ENCODE data around the gene KRT4.

The KRT4 gene

GRCh38 chr12:52845946-52846345, 32.0 kb upstream of the KRT4 start:
- TF ChIP-seq CTCF (IDR thresholded peaks at IDR 0.05; ENCODE audit: low read depth, low read length, poor library complexity, severe bottlenecking) (no peak), EZH2phosphoT487 (IDR thresholded peaks at IDR 0.05; ENCODE audit: borderline replicate concordance, low read length) (no peak)
- Histone ChIP-seq H3K4me3 (ENCODE audit: low read length) (no peak overlapping the region), H3K4me1 (ENCODE audit: control insufficient read depth, low read length) (peaks cover 10% of the 10 kb centered on the region), H4K20me1 (ENCODE audit: control insufficient read depth, insufficient read depth, low read depth, low read length) (no peaks in the 10 kb centered on the region), H3K79me2 (ENCODE audit: control insufficient read depth, low read length) (no peaks in the 10 kb centered on the region), H3K36me3 (ENCODE audit: control insufficient read depth, low read length) (no peaks in the 10 kb centered on the region), H3K9me2 (replicated peaks; ENCODE audit: control insufficient read depth, low read length) (no peaks in the 10 kb centered on the region), H3K27ac (ENCODE audit: low read depth, low read length) (no peak overlapping the region), H3K27me3 (ENCODE audit: control insufficient read depth, low read length) (0 out of 2 replicates have a peak, but pooled peaks cover 2% of the 10 kb centered on the region), H3F3A (ENCODE audit: control insufficient read depth, insufficient read depth) (no peaks in the 10 kb centered on the region), H3K4me2 (ENCODE audit: low read length) (no peak overlapping the region), H3K9me3 (ENCODE audit: control insufficient read depth, insufficient read depth, low read length) (no peaks in the 10 kb centered on the region)

GRCh38 chr12:52844386-52844785, 30.5 kb upstream of the KRT4 start:
- Histone ChIP-seq H3K27me3 (ENCODE audit: control insufficient read depth, low read length) (0 out of 2 replicates have a peak, but pooled peaks cover 2% of the 10 kb centered on the region), H3K27ac (ENCODE audit: low read depth, low read length) (no peak overlapping the region), H4K20me1 (ENCODE audit: control insufficient read depth, insufficient read depth, low read depth, low read length) (no peaks in the 10 kb centered on the region), H3K9me2 (replicated peaks; ENCODE audit: control insufficient read depth, low read length) (no peaks in the 10 kb centered on the region), H3K4me3 (ENCODE audit: low read length) (no peak overlapping the region), H3K4me1 (ENCODE audit: control insufficient read depth, low read length) (no peaks in the 10 kb centered on the region), H3K9me3 (ENCODE audit: control insufficient read depth, insufficient read depth, low read length) (no peaks in the 10 kb centered on the region), H3K4me2 (ENCODE audit: low read length) (no peak overlapping the region), H3K79me2 (ENCODE audit: control insufficient read depth, low read length) (no peaks in the 10 kb centered on the region), H3F3A (ENCODE audit: control insufficient read depth, insufficient read depth) (no peaks in the 10 kb centered on the region), H3K36me3 (ENCODE audit: control insufficient read depth, low read length) (no peaks in the 10 kb centered on the region)
- TF ChIP-seq CTCF (IDR thresholded peaks at IDR 0.05; ENCODE audit: low read depth, low read length, poor library complexity, severe bottlenecking) (no peak), EZH2phosphoT487 (IDR thresholded peaks at IDR 0.05; ENCODE audit: borderline replicate concordance, low read length) (no peak)

GRCh38 chr12:52839436-52840105, 25.7 kb upstream of the KRT4 start:
- Histone ChIP-seq H3K27ac (ENCODE audit: low read depth, low read length) (no peak overlapping the region), H3K9me2 (replicated peaks; ENCODE audit: control insufficient read depth, low read length) (no peaks in the 10 kb centered on the region), H3K4me1 (ENCODE audit: control insufficient read depth, low read length) (no peaks in the 10 kb centered on the region), H4K20me1 (ENCODE audit: control insufficient read depth, insufficient read depth, low read depth, low read length) (no peaks in the 10 kb centered on the region), H3K27me3 (ENCODE audit: control insufficient read depth, low read length) (no peaks in the 10 kb centered on the region; the same call in 1 of the 2 replicates), H3K9me3 (ENCODE audit: control insufficient read depth, insufficient read depth, low read length) (no peaks in the 10 kb centered on the region), H3K4me2 (ENCODE audit: low read length) (no peak overlapping the region), H3K79me2 (ENCODE audit: control insufficient read depth, low read length) (no peaks in the 10 kb centered on the region), H3K4me3 (ENCODE audit: low read length) (no peak overlapping the region), H3K36me3 (ENCODE audit: control insufficient read depth, low read length) (no peaks in the 10 kb centered on the region), H3F3A (ENCODE audit: control insufficient read depth, insufficient read depth) (no peaks in the 10 kb centered on the region)
- TF ChIP-seq CTCF (IDR thresholded peaks at IDR 0.05; ENCODE audit: low read depth, low read length, poor library complexity, severe bottlenecking) (no peak), EZH2phosphoT487 (IDR thresholded peaks at IDR 0.05; ENCODE audit: borderline replicate concordance, low read length) (no peak)
